Stomach smooth muscle (tissue), 2 donors: ENCODE measurements around the gene TIMM10B.
"Not testable (repeated sequence)": the region's sequence is repeated elsewhere in the genome, so short reads cannot be mapped to it uniquely, and the experiment has no call there.

Experiments used
- H3K27ac ChIP-seq: one replicate; pipeline ENCODE4 v1.7.0; 2013; ENCODE audit warnings: mild to moderate bottlenecking, low read length, inconsistent platforms
- H3K27me3 ChIP-seq, 2 donors: one replicate each; pipeline ENCODE4 v1.7.0; 2013; ENCODE audit warnings: low read length in 2 of 2; ENCODE audit not compliant: insufficient read depth in 2 of 2, control insufficient read depth in 1 of 2
- H3K36me3 ChIP-seq, 2 donors: one replicate each; pipeline ENCODE4 v1.7.0; 2013; ENCODE audit warnings: low read length in 2 of 2; ENCODE audit not compliant: control insufficient read depth in 2 of 2, insufficient read depth in 2 of 2
- H3K4me1 ChIP-seq: one replicate; pipeline ENCODE4 v1.7.0; 2013; ENCODE audit warnings: low read length; ENCODE audit not compliant: control insufficient read depth, insufficient read depth
- H3K4me3 ChIP-seq, 2 donors: one replicate each; pipeline ENCODE4 v1.7.0; 2013; ENCODE audit warnings: low read length in 2 of 2
- H3K9ac ChIP-seq, 2 donors: one replicate each; pipeline ENCODE4 v1.7.0; 2013; ENCODE audit warnings: low read length in 2 of 2, mild to moderate bottlenecking in 1 of 2
- H3K9me3 ChIP-seq, 2 donors: one replicate each; pipeline ENCODE4 v1.7.0; 2013; ENCODE audit warnings: low read length in 2 of 2; ENCODE audit not compliant: control insufficient read depth in 2 of 2
- donor health status: healthy.
- donor health status: Pancreatic carcinoma.

TIMM10B gene

DNA sequence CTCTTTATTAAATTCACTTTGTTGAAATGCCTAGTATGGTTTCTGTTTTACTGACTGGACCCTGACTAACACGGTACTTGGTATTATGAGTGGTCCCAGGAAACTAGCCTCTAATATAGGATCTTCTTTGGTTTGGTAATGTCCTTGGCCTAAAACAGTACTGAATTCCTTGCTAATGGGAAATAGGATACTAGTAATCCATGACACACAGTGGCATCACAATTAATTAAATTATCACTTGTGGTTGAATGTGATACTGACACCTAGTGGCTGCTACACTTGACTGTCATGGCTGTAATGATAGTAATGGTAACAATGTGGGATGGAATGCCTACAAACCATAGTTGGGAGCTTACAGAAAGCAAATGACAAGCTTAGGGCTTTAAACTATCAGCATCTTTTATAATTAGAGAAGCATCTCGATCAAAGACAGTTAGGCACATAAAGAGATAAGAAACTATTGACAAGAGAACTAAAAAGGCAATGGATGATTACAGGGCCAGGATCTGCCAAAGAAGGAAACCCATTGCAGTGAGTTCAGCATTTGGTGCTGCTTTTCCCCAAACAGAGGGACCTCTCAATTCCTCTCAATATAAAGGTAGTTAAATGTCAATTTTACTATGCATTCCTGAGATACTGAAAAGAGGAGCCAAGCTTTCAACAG lies 24.4 kb downstream of the TIMM10B start:
- H3K4me3 ChIP-seq, result no peak overlapping the region
- H3K9ac ChIP-seq, result no peak overlapping the region
- H3K27me3 ChIP-seq, result no peaks in the 10 kb centered on the region
- peaks cover 13 to 15% of the 10 kb centered on the region in 2 donors for H3K36me3 ChIP-seq
- H3K27ac ChIP-seq, result no peak overlapping the region
- no peaks in the 10 kb centered on the region for H3K9me3 ChIP-seq
- H3K4me1 ChIP-seq, result no peaks in the 10 kb centered on the region

DNA sequence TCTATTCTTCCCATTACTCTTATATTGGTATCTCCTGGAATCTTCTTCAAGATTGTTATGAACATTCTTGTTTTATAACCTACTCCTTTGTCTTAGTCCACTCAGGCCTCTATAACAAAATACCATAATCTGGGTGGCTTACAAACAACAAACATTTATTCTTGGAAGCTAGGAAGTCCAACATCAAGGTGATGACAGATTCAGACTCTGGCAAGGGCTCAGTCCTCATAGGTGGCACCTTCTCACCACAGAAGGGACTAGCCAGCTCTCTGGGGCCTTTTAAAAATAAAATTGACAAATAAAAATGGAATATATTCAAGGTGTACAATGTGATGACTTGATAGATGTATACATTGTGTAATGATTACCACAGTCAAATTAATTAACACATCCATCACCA lies 35.6 kb downstream of the TIMM10B start:
- H3K9me3 ChIP-seq, result no peaks in the 10 kb centered on the region
- H3K36me3 ChIP-seq, result peaks cover 7 to 10% of the 10 kb centered on the region in 2 donors
- H3K27me3 ChIP-seq, result no peaks in the 10 kb centered on the region
- no peak overlapping the region for H3K27ac ChIP-seq
- no peaks in the 10 kb centered on the region for H3K4me1 ChIP-seq
- H3K4me3 ChIP-seq, result no peak overlapping the region
- no peak overlapping the region for H3K9ac ChIP-seq

DNA sequence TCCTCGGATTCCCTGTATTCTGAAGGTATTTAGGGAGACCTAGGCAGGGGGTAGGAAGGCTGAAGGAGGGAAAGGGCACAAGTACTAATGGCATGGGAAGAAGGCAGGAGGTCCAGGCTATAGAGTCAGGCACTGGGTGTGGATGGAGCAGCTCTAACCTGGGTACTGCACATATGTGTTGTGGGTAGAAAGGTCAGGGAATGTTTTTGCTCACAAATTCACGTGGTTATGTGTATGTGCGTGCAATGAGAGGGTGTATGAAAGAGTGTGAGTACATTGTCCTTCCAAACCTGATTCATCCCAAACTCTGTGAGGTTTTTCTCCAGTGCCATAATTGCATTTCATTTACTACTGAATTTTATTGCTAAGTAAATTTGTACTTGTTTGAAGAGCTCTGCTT lies 39.0 kb downstream of the TIMM10B start:
- Histone ChIP-seq H3K27me3 (no peaks in the 10 kb centered on the region), H3K36me3 (peaks cover 10% of the 10 kb centered on the region in 2 donors), H3K9ac (no peak overlapping the region), H3K9me3 (no peaks in the 10 kb centered on the region), H3K27ac (no peak overlapping the region), H3K4me1 (no peaks in the 10 kb centered on the region), H3K4me3 (no peak overlapping the region)

DNA sequence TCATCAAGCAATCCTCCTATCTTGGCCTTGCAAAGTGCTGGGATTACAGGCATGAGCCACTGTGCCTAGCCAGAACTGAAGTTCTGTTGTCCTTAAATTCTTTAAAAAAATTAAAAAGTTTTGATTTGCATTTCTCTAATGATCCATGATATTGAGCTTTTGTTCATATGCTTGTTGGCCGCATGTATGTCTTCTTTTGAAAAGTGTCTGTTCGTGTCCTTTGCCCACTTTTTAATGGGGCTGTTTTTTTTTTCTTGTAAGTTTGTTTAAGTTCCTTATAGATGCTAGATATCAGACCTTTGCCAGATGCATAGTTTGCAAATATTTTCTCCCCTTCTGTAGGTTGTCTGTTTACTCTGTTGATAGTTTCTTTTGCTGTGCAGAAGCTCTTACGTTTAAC lies 40.6 kb downstream of the TIMM10B start:
- peaks cover 10% of the 10 kb centered on the region in 2 donors for H3K36me3 ChIP-seq
- not testable (repeated sequence) for H3K27ac ChIP-seq, H3K9ac ChIP-seq, H3K9me3 ChIP-seq, H3K4me1 ChIP-seq, H3K27me3 ChIP-seq, H3K4me3 ChIP-seq

DNA sequence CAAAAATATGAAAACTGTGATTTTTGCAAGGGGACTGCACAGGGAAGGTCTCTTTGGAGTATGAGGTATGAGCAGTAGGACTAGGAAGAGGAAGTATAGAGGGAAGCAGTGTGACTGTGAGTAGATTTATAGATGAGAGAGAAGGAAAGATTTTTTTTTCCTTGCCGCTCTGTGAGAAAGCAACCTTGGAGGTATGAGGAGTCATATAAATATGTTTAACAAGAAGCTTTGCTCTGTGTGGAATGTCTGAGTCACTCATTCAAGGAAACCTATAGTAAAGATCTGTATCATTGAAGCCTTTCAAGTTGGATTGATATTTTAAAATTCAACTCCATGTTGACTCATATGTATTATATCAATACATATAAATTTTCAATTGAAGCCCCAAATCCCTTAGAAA lies 42.0 kb downstream of the TIMM10B start:
- Histone ChIP-seq H3K36me3 (peaks cover 10 to 12% of the 10 kb centered on the region in 2 donors), H3K4me1 (no peaks in the 10 kb centered on the region), H3K4me3 (no peak overlapping the region), H3K9ac (no peak overlapping the region), H3K27ac (no peak overlapping the region), H3K9me3 (no peaks in the 10 kb centered on the region), H3K27me3 (no peaks in the 10 kb centered on the region)

DNA sequence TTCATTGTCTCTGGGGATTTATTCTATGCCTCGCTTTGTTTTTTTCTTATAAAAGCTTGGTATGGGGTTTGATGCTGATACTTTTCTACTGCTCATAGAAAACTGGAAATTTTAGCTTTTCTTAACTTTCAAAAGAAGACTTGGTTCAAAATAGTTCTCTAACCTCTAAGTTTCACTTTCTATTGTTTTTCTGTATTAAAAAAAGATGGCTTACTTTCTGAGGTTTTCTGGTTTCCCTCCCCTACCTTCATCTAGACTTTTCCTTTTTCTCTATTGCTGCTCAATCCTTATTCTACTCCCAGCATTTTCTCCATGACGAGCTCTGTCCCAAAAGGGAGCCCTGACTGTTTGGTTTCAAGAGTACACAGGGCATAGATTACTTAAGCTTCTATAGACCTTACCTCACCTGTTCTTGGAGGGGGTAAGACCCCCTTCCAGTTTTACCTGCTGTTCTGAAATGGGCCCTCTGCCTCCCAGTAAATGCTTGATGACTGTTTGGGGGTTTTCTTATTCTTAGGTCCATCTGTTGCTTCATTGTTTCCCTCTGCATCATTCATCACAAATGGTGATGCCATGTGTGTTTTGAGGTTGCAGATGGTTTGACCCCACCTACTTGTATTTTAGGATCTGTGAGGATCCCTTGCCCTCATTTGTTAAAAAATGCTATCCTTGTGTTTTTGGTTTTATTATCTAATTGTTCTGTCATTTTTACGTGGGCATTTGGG lies 45.3 kb downstream of the TIMM10B start:
- H3K9me3 ChIP-seq, result no peaks in the 10 kb centered on the region
- H3K4me3 ChIP-seq, result no peak overlapping the region
- no peaks in the 10 kb centered on the region for H3K4me1 ChIP-seq
- no peaks in the 10 kb centered on the region for H3K27me3 ChIP-seq
- no peak overlapping the region for H3K9ac ChIP-seq
- H3K36me3 ChIP-seq, result peaks cover 11 to 13% of the 10 kb centered on the region in 2 donors
- no peak overlapping the region for H3K27ac ChIP-seq

DNA sequence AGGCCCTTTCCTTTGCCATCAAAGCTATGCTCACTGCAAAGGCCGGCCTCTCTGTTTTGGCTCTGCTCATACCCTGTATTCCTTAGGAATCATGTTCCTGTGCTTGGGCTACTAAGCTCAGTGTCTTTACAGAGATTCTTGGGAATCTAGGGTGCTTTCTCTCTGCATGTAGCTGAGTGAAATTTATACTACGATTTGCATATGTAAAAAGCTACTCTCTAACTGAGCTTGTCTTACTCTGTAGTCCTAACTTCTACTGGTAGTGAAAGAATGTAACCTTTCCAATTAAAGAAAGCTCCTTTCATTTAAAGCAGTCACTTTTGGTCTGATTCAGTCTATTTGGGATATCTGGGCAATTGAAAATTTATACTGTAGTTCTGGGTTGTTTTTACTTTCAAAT lies 48.0 kb downstream of the TIMM10B start:
- Histone ChIP-seq H3K4me3 (no peak overlapping the region), H3K9ac (no peak overlapping the region)

DNA sequence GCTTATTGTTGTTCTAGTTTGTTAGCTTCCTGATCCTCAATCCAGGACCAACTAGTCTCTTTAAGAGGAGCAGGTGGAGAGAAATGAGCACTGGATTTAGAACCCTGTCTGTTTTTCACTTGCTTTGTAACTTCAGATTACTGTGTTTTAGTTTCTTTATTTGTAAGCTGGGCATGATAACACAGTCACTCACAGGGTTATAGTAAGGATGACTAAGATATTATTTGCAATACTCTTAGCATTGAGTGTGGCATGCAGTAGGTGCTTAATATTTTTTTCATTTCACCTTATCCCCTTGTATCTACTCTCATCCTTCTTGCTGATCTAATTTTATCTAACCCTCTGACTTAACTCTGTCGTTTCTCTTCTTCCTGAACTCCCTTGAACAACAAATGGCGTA lies 49.5 kb downstream of the TIMM10B start:
- Histone ChIP-seq H3K4me1 (peaks cover 8% of the 10 kb centered on the region), H3K9ac (no peak overlapping the region), H3K9me3 (no peaks in the 10 kb centered on the region), H3K27ac (no peak overlapping the region), H3K36me3 (peaks cover 18% of the 10 kb centered on the region in 2 donors), H3K4me3 (no peak overlapping the region), H3K27me3 (no peaks in the 10 kb centered on the region)

More for the DNA sequence above, 48.0 kb downstream of the TIMM10B start:
- H3K36me3 ChIP-seq, result peaks cover 16 to 18% of the 10 kb centered on the region in 2 donors
- no peaks in the 10 kb centered on the region for H3K27me3 ChIP-seq
- H3K27ac ChIP-seq, result no peak overlapping the region
- H3K9me3 ChIP-seq, result no peaks in the 10 kb centered on the region
- H3K4me1 ChIP-seq, result peaks cover 8% of the 10 kb centered on the region

DNA sequence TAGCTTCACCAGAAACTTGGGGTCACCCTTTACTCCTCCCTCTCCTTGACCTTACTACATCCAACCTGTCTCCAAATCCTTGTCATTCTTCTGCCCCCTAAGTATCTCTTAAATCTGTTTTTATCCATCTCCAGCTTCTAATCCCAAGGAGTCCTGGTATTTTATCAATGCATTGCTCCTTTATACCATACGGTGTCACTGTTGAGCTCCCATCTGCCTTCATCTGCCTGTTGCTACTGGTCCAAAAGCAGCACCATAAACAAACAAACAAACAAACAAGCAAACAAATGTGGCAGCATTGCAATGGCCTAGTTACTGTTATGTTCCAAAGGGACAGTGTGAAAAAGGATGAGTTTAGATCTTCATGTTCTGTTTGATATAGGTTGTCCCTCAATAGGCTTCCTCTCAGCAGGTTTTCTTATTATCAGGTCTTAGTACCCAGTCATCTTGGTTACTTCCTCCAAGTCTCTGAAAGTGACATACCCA lies 50.0 kb downstream of the TIMM10B start:
- Histone ChIP-seq H3K4me3 (no peak overlapping the region), H3K36me3 (peaks cover 18% of the 10 kb centered on the region in 2 donors), H3K4me1 (peaks cover 8% of the 10 kb centered on the region), H3K27ac (no peak overlapping the region), H3K9ac (no peak overlapping the region), H3K27me3 (no peaks in the 10 kb centered on the region), H3K9me3 (no peaks in the 10 kb centered on the region)
